A549 (cell line): Measurements from ENCODE around the gene TMEM174.

Source experiments
- EP300 ChIP-seq, 2 experiments: fragments of >200 bp; sonication (Bioruptor Twin); formaldehyde crosslinking; IDR thresholded peaks; 2 replicates in 1 of 2; 3 replicates in 1 of 2; pipeline ENCODE4 v1.6.1; 2016 to 2017
- GATA3 ChIP-seq: IDR thresholded peaks from 2 replicates; pipeline ENCODE4 v1.6.1; 2012; ENCODE audit warnings: borderline replicate concordance
- JUN ChIP-seq, 2 experiments: fragments of >200 bp; sonication (Bioruptor Twin); formaldehyde crosslinking; IDR thresholded peaks; 2 replicates in 1 of 2; 3 replicates in 1 of 2; pipeline ENCODE4 v1.6.1; 2016 to 2017
- KDM5A ChIP-seq: fragments of 200-600 bp; sonication (generic); IDR thresholded peaks from 2 replicates; pipeline ENCODE4 v1.6.1; 2016; ENCODE audit warnings: antibody characterized with exemption, mild to moderate bottlenecking
- PHF8 ChIP-seq: fragments of 200-600 bp; sonication (generic); IDR thresholded peaks from 2 replicates; pipeline ENCODE4 v1.6.1; 2016; ENCODE audit warnings: low read depth, mild to moderate bottlenecking, antibody characterized with exemption, moderate library complexity, borderline replicate concordance
- POLR2A ChIP-seq: IDR thresholded peaks from 2 replicates; pipeline ENCODE4 v1.6.1; 2012; ENCODE audit warnings: mild to moderate bottlenecking, low read length
- POLR2AphosphoS2 ChIP-seq: conservative IDR thresholded peaks from 2 replicates; pipeline ENCODE4 v1.6.1; 2012; ENCODE audit warnings: low read length, improper control_type of control experiment, inconsistent platforms
- RFX5 ChIP-seq: fragments of 450-650 bp; IDR thresholded peaks from 2 replicates; pipeline ENCODE4 v1.7.1; 2014; ENCODE audit warnings: antibody characterized with exemption, mild to moderate bottlenecking, moderate library complexity
- RNF2 ChIP-seq: fragments of 200-600 bp; sonication (generic); IDR thresholded peaks from 2 replicates; pipeline ENCODE4 v1.6.1; 2016; ENCODE audit warnings: low read depth, mild to moderate bottlenecking, antibody characterized with exemption, moderate library complexity, borderline replicate concordance
- SMC3 ChIP-seq: fragments of >200 bp; sonication (Bioruptor Twin); formaldehyde crosslinking; IDR thresholded peaks from 3 replicates; pipeline ENCODE4 v1.6.1; 2018; ENCODE audit warnings: inconsistent platforms
- SREBF2 ChIP-seq: fragments of 450-650 bp; IDR thresholded peaks from 2 replicates; pipeline ENCODE4 v1.6.1; 2014; ENCODE audit warnings: mild to moderate bottlenecking, moderate library complexity
- TF ChIP-seq, protein P1 (sequence below): fragments of >200 bp; sonication (Bioruptor Twin); formaldehyde crosslinking; IDR thresholded peaks from 3 replicates; pipeline ENCODE4 v1.5.1; 2016
- TF ChIP-seq, protein P2 (sequence below): fragments of 250-450 bp; sonication (Bioruptor Pico); IDR thresholded peaks from 2 replicates; pipeline ENCODE4 v1.5.0; 2020; ENCODE audit warnings: low read depth, mild to moderate bottlenecking, moderate library complexity

DNA sequence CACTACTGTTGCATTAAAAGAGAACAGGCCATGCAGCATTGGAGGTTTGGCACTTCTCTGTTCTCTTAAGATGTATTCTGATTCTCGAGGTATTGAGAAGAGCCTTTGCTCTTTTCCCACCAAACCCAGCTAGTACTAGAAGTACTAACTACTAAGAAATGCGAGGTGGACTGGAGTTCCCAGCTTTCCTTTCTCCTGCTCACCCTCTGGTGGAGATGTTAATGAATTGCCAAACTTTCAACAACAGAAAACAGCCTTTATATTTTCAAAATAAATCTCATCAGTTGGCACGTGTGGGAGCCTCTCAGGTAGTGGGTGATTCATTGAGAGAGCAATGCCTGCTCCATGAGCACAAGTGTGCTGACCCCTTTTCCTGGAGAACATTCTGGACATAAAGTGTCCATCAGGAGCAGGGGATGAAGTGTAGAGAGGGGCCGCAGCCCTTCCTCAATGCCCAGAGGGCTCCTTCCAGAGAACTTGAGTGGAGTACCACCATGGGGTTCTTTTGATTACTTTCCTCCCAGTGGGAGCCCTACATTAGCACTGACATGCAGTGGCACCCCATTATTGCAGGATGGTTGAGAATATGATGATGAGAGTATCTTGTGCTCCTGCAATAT is 45.7 kb downstream of the TMEM174 start:
- TF ChIP-seq EP300 (IDR thresholded peaks at IDR 0.05): no peak
- no peak for TF ChIP-seq GATA3
- no peak for TF ChIP-seq POLR2AphosphoS2
- TF ChIP-seq, protein P1, sequence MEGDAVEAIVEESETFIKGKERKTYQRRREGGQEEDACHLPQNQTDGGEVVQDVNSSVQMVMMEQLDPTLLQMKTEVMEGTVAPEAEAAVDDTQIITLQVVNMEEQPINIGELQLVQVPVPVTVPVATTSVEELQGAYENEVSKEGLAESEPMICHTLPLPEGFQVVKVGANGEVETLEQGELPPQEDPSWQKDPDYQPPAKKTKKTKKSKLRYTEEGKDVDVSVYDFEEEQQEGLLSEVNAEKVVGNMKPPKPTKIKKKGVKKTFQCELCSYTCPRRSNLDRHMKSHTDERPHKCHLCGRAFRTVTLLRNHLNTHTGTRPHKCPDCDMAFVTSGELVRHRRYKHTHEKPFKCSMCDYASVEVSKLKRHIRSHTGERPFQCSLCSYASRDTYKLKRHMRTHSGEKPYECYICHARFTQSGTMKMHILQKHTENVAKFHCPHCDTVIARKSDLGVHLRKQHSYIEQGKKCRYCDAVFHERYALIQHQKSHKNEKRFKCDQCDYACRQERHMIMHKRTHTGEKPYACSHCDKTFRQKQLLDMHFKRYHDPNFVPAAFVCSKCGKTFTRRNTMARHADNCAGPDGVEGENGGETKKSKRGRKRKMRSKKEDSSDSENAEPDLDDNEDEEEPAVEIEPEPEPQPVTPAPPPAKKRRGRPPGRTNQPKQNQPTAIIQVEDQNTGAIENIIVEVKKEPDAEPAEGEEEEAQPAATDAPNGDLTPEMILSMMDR: peak; percentile 47
- TF ChIP-seq SMC3: peak; percentile 59
- no peak for TF ChIP-seq RFX5
- TF ChIP-seq KDM5A: no peak
- no peak for TF ChIP-seq JUN (IDR thresholded peaks at IDR 0.05)
- TF ChIP-seq RNF2: no peak
- TF ChIP-seq, protein P2, sequence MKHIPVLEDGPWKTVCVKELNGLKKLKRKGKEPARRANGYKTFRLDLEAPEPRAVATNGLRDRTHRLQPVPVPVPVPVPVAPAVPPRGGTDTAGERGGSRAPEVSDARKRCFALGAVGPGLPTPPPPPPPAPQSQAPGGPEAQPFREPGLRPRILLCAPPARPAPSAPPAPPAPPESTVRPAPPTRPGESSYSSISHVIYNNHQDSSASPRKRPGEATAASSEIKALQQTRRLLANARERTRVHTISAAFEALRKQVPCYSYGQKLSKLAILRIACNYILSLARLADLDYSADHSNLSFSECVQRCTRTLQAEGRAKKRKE (CRISPR knock-in tag): no peak
- no peak for TF ChIP-seq POLR2A
- TF ChIP-seq SREBF2: no peak
- TF ChIP-seq PHF8: no peak
